Loucy (cell line): ENCODE results near the gene ZNF358.

Experiments
- EZH2phosphoT487 ChIP-seq: fragments of 200-600 bp; IDR thresholded peaks from 2 replicates; pipeline ENCODE4 v1.6.1; 2018; ENCODE audit warnings: antibody characterized with exemption, mild to moderate bottlenecking, moderate library complexity, borderline replicate concordance
- TF ChIP-seq, protein P1 (sequence below): fragments of 200-600 bp; sonication (generic); conservative IDR thresholded peaks from 2 replicates; pipeline ENCODE4 v1.5.1; 2014; ENCODE audit warnings: mild to moderate bottlenecking, antibody characterized with exemption, low read length

DNA sequence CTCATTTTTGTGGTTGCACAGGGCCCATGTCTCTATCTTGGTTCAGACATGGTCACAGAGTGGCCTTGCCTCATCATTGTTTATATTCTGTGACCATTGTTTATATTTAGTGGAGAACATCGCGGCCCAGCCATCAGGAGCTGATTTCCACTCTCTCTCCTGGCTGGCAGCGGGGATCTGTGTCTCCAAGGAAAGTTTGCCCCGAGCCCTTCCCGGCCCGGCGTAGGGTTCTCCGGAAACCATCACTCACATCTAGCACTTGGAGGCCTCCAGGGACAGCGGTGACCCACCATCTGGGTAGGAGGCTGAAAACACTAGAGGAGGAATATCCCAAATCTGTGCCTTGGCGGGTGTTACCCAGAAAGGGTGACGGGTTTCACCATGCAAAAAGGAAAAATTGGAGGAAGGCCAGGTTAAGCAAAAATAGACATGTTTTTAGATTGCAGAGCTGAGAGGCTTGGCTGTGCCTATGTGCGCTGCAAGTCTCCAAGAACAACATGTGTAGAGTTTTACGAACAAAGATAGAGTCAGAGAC lies 726 bp upstream of the ZNF358 start:
- TF ChIP-seq, protein P1, sequence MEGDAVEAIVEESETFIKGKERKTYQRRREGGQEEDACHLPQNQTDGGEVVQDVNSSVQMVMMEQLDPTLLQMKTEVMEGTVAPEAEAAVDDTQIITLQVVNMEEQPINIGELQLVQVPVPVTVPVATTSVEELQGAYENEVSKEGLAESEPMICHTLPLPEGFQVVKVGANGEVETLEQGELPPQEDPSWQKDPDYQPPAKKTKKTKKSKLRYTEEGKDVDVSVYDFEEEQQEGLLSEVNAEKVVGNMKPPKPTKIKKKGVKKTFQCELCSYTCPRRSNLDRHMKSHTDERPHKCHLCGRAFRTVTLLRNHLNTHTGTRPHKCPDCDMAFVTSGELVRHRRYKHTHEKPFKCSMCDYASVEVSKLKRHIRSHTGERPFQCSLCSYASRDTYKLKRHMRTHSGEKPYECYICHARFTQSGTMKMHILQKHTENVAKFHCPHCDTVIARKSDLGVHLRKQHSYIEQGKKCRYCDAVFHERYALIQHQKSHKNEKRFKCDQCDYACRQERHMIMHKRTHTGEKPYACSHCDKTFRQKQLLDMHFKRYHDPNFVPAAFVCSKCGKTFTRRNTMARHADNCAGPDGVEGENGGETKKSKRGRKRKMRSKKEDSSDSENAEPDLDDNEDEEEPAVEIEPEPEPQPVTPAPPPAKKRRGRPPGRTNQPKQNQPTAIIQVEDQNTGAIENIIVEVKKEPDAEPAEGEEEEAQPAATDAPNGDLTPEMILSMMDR = no peak
- TF ChIP-seq EZH2phosphoT487 = no peak
